Natural killer cell treated with Interleukin-12 subunit alpha and Interleukin-12 subunit beta and Interleukin-15 and Interleukin-18, amount 100 ng/mL, for 72 hours (primary cell): Measurements from ENCODE around the gene ITSN1. TPM values are rescaled to one million over a fixed set of nuclear protein-coding genes. Genes with fewer than 3 reads are reported as not detected.
A peak's percentile ranks its signal among the peaks of the same experiment; 100 is the strongest.

Experiments
- ATAC-seq, 2 donors: fragments of 150-1000 bp; cut with Tn5 transposase in 1 of 2; sonication (Bioruptor Pico), chemical (Tn5 transposase) in 1 of 2; 2 replicates each; pipeline ENCODE4 v1.10.0; 2021
- DNase-seq: peaks from one replicate; pipeline ENCODE4 v3.0.0; 2022; ENCODE audit warnings: low spot score
- H3K27ac Mint-ChIP-seq, 2 donors: 1 replicate in 1 of 2; 2 replicates in 1 of 2; pipeline ENCODE4 v1.8.0; 2022; ENCODE audit warnings: mixed read lengths in 2 of 2, mild to moderate bottlenecking in 1 of 2, moderate library complexity in 1 of 2
- H3K27me3 Mint-ChIP-seq, 2 donors: 1 replicate in 1 of 2; 2 replicates in 1 of 2; pipeline ENCODE4 v1.8.0; 2022; ENCODE audit warnings: mixed read lengths in 2 of 2
- H3K36me3 Mint-ChIP-seq: one replicate; pipeline ENCODE4 v1.8.0; 2022; ENCODE audit warnings: mixed read lengths
- H3K4me1 Mint-ChIP-seq, 2 donors: 1 replicate in 1 of 2; 2 replicates in 1 of 2; pipeline ENCODE4 v1.8.0; 2022; ENCODE audit warnings: low read depth in 2 of 2, mixed read lengths in 2 of 2, mild to moderate bottlenecking in 1 of 2
- H3K4me3 Mint-ChIP-seq: one replicate; pipeline ENCODE4 v1.8.0; 2022; ENCODE audit warnings: mixed read lengths
- H3K9me3 Mint-ChIP-seq: 2 replicates; pipeline ENCODE4 v1.8.0; 2022; ENCODE audit warnings: mixed read lengths
- total RNA-seq, 2 donors: library from RNA; stranded (reverse); gene quantifications; one replicate each; pipeline ENCODE4 v1.2.3, GENCODE V29; 2022

The ITSN1 gene
- total RNA-seq, 2 donors from 2014 or later, result 4.0 to 8.1 TPM

- H3K27ac Mint-ChIP-seq, result no peak overlapping the region
- no peaks in the 10 kb centered on the region for H3K9me3 Mint-ChIP-seq
- H3K27me3 Mint-ChIP-seq, result peaks cover 3 to 9% of the 10 kb centered on the region in 2 donors
- peaks cover 0 to 3% of the 10 kb centered on the region in 2 donors for H3K4me1 Mint-ChIP-seq
- H3K4me3 Mint-ChIP-seq, result no peak overlapping the region
- DNase-seq (no peak), ATAC-seq (no peak)
- no peaks in the 10 kb centered on the region for H3K36me3 Mint-ChIP-seq
Observed at GRCh38 chr21:33817138-33817537, 174.8 kb downstream of the ITSN1 start.

DNA sequence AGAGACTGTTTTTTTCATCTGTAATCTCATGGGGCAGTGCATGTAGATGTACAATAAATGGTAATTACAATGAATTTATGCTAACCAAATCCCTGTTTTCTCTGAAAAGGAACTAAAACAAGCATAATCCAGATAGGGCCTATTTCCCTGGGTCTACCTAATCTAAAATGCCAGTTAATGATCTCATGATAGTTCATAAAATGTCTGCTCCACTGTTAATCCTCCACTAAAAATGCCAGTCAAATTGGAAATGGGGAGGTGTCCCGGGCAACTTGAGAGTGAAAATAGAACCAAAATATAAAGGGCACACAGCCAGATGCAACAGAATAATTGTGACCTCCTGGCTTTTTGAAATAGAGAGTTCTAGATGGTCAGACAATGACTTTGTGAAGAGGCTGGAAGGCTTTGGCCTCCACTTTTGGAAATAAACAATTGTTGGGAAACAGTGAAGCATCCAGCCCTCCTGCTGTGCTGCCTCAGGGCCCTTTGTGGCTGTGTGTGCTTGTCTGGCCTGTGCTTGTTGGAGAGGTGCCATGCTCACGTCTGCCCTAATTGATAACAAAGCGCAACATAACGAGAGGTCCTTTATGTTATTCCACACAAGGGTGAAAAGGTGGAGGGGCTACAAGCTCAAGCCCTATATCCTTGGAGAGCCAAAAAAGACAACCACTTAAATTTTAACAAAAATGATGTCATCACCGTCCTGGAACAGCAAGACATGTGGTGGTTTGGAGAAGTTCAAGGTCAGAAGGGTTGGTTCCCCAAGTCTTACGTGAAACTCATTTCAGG is 175.6 kb downstream of the ITSN1 start:
- DNase-seq (no peak), ATAC-seq (no peak)
- no peak overlapping the region for H3K27ac Mint-ChIP-seq
- H3K4me1 Mint-ChIP-seq, result peaks cover 0 to 3% of the 10 kb centered on the region in 2 donors
- H3K36me3 Mint-ChIP-seq, result no peaks in the 10 kb centered on the region
- no peaks in the 10 kb centered on the region for H3K9me3 Mint-ChIP-seq
- H3K4me3 Mint-ChIP-seq, result no peak overlapping the region
- peaks cover 3 to 9% of the 10 kb centered on the region in 2 donors for H3K27me3 Mint-ChIP-seq

- Mint-ChIP-seq H3K27me3 (peaks cover 0 to under 1% of the 10 kb centered on the region in 2 donors), H3K36me3 (no peaks in the 10 kb centered on the region), H3K9me3 (no peaks in the 10 kb centered on the region), H3K27ac (no peak overlapping the region), H3K4me1 (no peaks in the 10 kb centered on the region), H3K4me3 (no peak overlapping the region)
- no peak for DNase-seq
- no peak for ATAC-seq
Observed at GRCh38 chr21:33820230-33820770, 178.0 kb downstream of the ITSN1 start.

- no peaks in the 10 kb centered on the region for H3K36me3 Mint-ChIP-seq
- no peak for ATAC-seq
- DNase-seq, result no peak
- H3K4me3 Mint-ChIP-seq, result no peak overlapping the region
- no peak overlapping the region for H3K27ac Mint-ChIP-seq
- no peaks in the 10 kb centered on the region for H3K4me1 Mint-ChIP-seq
- no peaks in the 10 kb centered on the region for H3K27me3 Mint-ChIP-seq
- H3K9me3 Mint-ChIP-seq, result no peaks in the 10 kb centered on the region
Observed at GRCh38 chr21:33820798-33821197, 178.5 kb downstream of the ITSN1 start.

DNA sequence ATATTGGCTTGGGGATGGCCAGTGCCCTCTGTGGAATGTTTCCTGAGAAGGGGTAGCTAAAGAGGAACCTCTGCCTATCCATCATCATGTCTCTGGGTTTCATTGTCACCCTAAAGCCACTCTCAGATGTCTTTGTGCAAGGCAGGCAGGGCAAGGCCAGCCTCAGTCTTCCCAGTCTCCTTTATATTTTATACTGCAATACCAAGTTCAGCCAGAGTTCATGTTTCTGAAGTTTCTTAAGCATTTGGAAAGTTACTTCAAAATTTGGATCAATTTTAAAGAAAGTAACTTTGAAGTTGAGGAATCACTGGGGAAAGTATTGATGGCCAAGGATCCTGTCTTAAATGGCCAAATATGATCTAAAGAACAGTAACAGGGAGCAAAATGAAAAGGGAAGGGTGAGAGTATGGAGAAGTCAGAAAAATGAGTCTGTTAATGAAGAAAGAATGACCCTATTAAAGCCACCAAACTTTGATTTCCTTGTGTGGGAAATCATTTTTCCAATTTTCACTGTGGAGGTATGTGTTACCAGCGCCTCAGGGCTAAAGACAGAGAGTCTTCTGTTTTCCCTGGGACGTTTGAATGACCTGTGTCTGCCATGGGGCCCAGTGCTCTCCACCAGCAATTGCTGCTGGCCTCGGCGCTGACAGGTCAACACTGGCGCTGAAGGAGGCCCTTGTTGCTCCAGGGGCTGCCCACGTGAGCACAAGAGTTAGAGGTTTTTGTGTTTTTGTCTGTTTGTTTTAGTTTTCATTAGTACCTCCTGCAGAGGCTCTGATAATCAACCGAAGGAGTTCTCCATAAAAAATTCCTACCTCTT is 179.4 kb downstream of the ITSN1 start:
- no peak overlapping the region for H3K4me3 Mint-ChIP-seq
- H3K27me3 Mint-ChIP-seq, result no peaks in the 10 kb centered on the region
- DNase-seq (no peak), ATAC-seq (no peak)
- no peaks in the 10 kb centered on the region for H3K36me3 Mint-ChIP-seq
- H3K27ac Mint-ChIP-seq, result no peak overlapping the region
- no peaks in the 10 kb centered on the region for H3K4me1 Mint-ChIP-seq
- H3K9me3 Mint-ChIP-seq, result no peaks in the 10 kb centered on the region

DNA sequence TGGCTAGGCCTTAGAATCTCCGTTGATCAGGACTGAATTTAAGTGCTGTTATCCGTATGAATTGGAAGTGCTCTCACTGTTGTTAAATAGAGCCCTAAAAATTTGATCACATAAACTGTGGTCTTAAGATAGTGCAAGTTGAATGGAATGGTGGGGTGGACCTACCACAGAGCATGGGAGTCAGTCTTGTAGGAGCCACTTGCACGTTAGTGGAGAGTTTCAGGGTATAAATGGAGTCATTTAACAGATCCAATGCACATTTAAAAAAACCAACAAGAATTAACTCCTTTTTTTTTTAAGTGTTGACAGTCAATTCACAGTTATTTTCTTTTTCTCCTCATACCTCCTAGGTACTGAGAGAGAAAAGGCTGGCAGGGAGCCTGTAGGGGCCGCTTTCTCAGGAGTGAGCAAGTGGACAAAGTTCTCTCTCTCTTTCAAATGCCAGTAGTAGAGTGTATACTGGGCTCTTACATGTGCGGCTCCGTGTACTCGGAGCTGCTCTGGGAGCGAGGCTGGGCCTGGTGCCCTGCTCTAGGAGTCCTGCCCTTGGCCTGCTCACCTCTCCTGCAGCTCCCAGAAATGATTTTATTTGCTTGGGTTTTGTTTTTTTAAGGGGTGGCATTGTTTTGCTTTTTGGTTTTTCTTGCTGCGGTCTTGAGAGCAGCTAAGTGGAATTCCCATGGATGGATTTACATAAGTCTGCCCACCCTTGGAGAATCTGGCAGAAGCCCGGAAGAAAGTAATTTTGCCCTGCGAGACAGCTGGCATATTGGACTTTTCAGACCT is 182.0 kb downstream of the ITSN1 start:
- Mint-ChIP-seq H3K4me1 (no peaks in the 10 kb centered on the region), H3K9me3 (no peaks in the 10 kb centered on the region), H3K27me3 (peaks cover 0 to 8% of the 10 kb centered on the region in 2 donors), H3K36me3 (no peaks in the 10 kb centered on the region), H3K4me3 (no peak overlapping the region), H3K27ac (no peak overlapping the region)
- no peak for ATAC-seq
- no peak for DNase-seq

DNA sequence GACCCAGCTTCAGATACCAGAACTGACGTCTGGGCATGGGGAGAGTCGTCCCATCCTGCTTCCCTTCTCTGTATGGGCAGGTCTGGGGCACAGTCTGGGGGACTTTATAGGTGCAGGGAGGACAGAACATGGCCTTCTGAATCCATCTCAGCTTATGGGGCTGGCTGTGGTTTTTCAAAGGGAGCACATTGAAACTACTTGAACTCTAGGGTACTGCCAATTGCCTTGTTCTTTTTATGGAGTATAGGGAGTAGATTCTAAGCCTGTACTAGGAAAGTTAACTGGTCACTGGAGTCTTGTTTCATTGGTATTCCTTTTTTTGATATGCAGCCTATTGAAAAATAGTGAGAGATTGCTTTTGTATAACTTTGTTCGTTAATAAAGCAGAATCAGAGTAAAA is 183.1 kb downstream of the ITSN1 start:
- no peak for ATAC-seq
- no peak for DNase-seq
- no peaks in the 10 kb centered on the region for H3K36me3 Mint-ChIP-seq
- peaks cover 0 to 8% of the 10 kb centered on the region in 2 donors for H3K27me3 Mint-ChIP-seq
- H3K4me3 Mint-ChIP-seq, result no peak overlapping the region
- no peaks in the 10 kb centered on the region for H3K4me1 Mint-ChIP-seq
- no peaks in the 10 kb centered on the region for H3K9me3 Mint-ChIP-seq
- no peak overlapping the region for H3K27ac Mint-ChIP-seq

GRCh38 chr21:33825915-33826314 is 183.6 kb downstream of the ITSN1 start:
- DNase-seq, result no peak
- Mint-ChIP-seq H3K36me3 (no peaks in the 10 kb centered on the region), H3K9me3 (no peaks in the 10 kb centered on the region), H3K27ac (no peak overlapping the region), H3K4me3 (no peak overlapping the region), H3K27me3 (peaks cover 0 to 8% of the 10 kb centered on the region in 2 donors), H3K4me1 (no peaks in the 10 kb centered on the region)
- no peak for ATAC-seq

DNA sequence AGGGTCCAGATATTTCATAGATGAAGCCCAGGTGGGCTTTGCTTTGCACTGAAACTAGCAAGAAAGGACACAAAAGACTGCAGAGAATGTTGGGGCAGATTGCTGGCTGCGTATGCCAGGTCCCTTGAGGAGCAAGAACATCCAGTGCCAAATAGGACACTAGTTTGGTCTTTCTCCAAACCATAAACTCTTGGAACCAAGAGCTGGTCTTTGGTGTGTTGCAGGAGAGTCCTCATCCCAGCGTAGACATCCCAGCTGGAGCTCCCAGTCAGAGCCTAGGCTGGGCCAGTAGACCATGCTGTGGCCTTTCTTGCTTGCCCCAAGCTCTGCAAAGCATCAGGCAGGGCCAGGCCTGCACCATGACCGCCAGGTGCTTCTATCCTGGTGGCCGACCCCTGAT is 185.8 kb downstream of the ITSN1 start:
- Mint-ChIP-seq H3K9me3 (no peaks in the 10 kb centered on the region), H3K27ac (no peak overlapping the region), H3K36me3 (no peaks in the 10 kb centered on the region), H3K4me1 (no peaks in the 10 kb centered on the region), H3K4me3 (no peak overlapping the region), H3K27me3 (peaks cover 0 to 8% of the 10 kb centered on the region in 2 donors)
- DNase-seq (no peak), ATAC-seq (no peak)

- DNase-seq, result no peak
- no peak overlapping the region for H3K27ac Mint-ChIP-seq
- no peak for ATAC-seq
- H3K27me3 Mint-ChIP-seq, result peaks cover 0 to 8% of the 10 kb centered on the region in 2 donors
- H3K4me1 Mint-ChIP-seq, result no peaks in the 10 kb centered on the region
- H3K9me3 Mint-ChIP-seq, result no peaks in the 10 kb centered on the region
- H3K36me3 Mint-ChIP-seq, result no peaks in the 10 kb centered on the region
- no peak overlapping the region for H3K4me3 Mint-ChIP-seq
Observed at GRCh38 chr21:33828577-33828976, 186.3 kb downstream of the ITSN1 start.

DNA sequence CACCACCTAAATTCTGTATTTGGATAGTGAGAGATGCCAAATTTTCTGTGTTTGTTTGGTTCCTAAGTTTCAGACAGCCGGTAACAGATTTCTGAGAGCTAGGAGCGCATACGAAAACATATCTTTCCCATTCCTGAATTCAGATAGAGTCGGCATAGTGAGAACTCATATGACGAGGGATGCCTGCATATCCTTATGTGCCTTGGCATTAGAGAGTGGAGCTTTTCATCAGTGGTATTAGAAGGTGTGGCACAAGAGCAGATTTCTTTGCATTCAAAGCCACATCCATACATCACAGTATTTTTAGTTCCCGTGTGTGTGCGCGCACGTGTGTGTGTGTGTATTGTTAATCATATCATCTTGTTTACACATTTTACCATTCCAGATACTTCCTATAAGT is 187.5 kb downstream of the ITSN1 start:
- no peak overlapping the region for H3K4me3 Mint-ChIP-seq
- no peaks in the 10 kb centered on the region for H3K36me3 Mint-ChIP-seq
- no peaks in the 10 kb centered on the region for H3K4me1 Mint-ChIP-seq
- DNase-seq (no peak), ATAC-seq (no peak)
- no peaks in the 10 kb centered on the region for H3K9me3 Mint-ChIP-seq
- H3K27me3 Mint-ChIP-seq, result peaks cover 0 to 8% of the 10 kb centered on the region in 2 donors
- H3K27ac Mint-ChIP-seq, result no peak overlapping the region

DNA sequence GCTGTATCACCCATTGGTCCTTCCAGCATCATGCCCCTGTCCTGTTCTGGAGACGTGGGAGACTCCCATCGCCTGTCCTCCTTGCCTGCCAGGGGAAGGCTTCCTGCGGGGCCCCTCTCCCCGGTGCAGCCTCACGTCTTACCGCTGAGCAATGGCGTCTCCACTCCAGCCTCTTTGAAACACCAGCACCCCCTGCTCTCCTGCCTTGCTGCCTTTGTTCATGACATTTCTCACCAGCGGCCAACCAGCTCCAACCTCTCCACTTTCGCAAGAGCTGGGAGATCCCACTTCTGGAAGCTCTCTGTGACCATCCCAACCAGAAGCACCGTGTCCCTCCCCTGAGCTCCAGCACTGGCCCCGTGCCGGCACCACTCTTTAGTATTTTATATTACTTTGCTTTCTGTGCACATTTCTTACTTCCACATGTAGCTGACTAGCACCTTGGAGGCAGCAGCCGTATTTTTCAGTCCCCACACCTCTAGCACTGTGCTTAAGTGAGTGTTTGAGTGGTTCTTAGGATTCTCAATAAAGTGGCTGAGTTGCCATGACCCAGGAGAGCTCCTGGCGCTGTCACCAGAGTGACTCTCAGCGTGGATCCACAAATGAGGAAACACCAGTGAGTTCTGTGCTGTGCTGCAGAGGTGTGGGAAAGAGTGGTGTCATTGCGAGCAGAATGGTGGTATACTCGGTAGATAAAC is 189.8 kb downstream of the ITSN1 start:
- H3K27ac Mint-ChIP-seq, result no peak overlapping the region
- H3K27me3 Mint-ChIP-seq, result peaks cover 0 to 13% of the 10 kb centered on the region in 2 donors

More for the DNA sequence above, 189.8 kb downstream of the ITSN1 start:
- DNase-seq (no peak), ATAC-seq (peak in 1 of 2 donors; percentile 22)
- no peaks in the 10 kb centered on the region for H3K9me3 Mint-ChIP-seq
- no peaks in the 10 kb centered on the region for H3K4me1 Mint-ChIP-seq
- no peak overlapping the region for H3K4me3 Mint-ChIP-seq
- no peaks in the 10 kb centered on the region for H3K36me3 Mint-ChIP-seq
